ENCODE data around the gene RFC3.

- TF ChIP-seq MXI1 (IDR thresholded peaks at IDR 0.05; ENCODE audit: low read depth, low read length) = no peak
- TF ChIP-seq, protein P1, sequence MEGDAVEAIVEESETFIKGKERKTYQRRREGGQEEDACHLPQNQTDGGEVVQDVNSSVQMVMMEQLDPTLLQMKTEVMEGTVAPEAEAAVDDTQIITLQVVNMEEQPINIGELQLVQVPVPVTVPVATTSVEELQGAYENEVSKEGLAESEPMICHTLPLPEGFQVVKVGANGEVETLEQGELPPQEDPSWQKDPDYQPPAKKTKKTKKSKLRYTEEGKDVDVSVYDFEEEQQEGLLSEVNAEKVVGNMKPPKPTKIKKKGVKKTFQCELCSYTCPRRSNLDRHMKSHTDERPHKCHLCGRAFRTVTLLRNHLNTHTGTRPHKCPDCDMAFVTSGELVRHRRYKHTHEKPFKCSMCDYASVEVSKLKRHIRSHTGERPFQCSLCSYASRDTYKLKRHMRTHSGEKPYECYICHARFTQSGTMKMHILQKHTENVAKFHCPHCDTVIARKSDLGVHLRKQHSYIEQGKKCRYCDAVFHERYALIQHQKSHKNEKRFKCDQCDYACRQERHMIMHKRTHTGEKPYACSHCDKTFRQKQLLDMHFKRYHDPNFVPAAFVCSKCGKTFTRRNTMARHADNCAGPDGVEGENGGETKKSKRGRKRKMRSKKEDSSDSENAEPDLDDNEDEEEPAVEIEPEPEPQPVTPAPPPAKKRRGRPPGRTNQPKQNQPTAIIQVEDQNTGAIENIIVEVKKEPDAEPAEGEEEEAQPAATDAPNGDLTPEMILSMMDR (IDR thresholded peaks at IDR 0.05) = no peak
- no peak for TF ChIP-seq RAD21 (IDR thresholded peaks at IDR 0.05; ENCODE audit: low read length)
- TF ChIP-seq, protein P2, sequence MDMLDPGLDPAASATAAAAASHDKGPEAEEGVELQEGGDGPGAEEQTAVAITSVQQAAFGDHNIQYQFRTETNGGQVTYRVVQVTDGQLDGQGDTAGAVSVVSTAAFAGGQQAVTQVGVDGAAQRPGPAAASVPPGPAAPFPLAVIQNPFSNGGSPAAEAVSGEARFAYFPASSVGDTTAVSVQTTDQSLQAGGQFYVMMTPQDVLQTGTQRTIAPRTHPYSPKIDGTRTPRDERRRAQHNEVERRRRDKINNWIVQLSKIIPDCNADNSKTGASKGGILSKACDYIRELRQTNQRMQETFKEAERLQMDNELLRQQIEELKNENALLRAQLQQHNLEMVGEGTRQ (IDR thresholded peaks at IDR 0.05; ENCODE audit: borderline replicate concordance, low read depth, low read length) = no peak
Measured at GRCh38 chr13:33797622-33798021, 20.3 kb upstream of the RFC3 start.

Data from SK-N-SH (cell line).